ENCODE results near the gene VPS36. TPM values are rescaled to one million over a fixed set of nuclear protein-coding genes. Genes with fewer than 3 reads are reported as not detected.

Gene VPS36
- total RNA-seq, 1 donor from 2014 or later: 45.4 TPM

DNA sequence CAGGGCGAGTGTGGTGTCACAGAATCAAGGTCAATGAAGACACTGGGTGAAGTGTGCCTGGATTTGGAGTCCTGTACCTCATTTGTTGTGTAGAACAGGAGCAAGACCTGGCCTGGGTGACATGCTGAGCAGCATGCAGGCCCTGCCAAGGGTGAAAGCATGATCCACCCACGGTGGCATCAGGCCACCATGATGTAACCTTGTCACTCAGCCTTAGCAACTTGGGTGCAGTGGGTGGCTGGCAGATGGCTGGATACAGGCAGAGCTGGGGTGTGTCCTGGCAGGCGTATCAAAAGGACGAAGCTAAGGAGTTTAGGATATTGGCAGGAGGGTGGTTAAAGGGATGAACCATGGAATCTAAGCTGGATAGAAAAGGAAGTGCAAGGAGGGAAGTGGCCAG, 54.7 kb downstream of the VPS36 start:
- Histone ChIP-seq H3K9me3 (no peaks in the 10 kb centered on the region), H3K4me1 (no peaks in the 10 kb centered on the region), H3K36me3 (no peaks in the 10 kb centered on the region), H3K27me3 (no peaks in the 10 kb centered on the region), H3K27ac (no peak overlapping the region), H3K4me3 (no peak overlapping the region)
- no peak for TF ChIP-seq CTCF (IDR thresholded peaks at IDR 0.05)
- intact Hi-C loops (cut with DNase I): no loop called here
- peak; percentile 59 for ATAC-seq
- DNase-seq: no peak

DNA sequence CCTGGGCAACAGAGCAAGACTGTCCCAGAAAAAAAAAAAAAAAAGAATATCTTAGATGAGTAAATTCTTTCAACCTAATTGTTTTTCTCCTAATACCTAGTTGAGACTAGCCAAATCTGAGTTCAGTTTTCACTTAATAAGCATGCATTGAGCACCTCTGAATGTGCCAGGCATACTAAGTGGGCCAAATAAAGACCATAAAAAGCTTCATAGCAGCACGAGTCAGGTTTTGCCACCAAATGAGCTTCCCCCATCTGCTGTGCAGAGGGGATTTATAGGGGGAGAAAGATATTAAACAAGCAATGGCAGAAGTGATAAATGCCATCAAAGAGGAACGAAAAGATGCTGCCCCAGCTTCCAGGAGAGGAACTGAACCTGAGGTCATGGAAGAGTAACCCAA, 55.8 kb downstream of the VPS36 start:
- no peaks in the 10 kb centered on the region for H3K4me1 ChIP-seq
- intact Hi-C loops (cut with DNase I): no loop called here
- H3K27ac ChIP-seq: no peak overlapping the region
- DNase-seq (no peak), ATAC-seq (no peak)
- H3K27me3 ChIP-seq: no peaks in the 10 kb centered on the region
- no peak overlapping the region for H3K4me3 ChIP-seq
- no peaks in the 10 kb centered on the region for H3K9me3 ChIP-seq
- no peak for TF ChIP-seq CTCF (IDR thresholded peaks at IDR 0.05)
- no peaks in the 10 kb centered on the region for H3K36me3 ChIP-seq

DNA sequence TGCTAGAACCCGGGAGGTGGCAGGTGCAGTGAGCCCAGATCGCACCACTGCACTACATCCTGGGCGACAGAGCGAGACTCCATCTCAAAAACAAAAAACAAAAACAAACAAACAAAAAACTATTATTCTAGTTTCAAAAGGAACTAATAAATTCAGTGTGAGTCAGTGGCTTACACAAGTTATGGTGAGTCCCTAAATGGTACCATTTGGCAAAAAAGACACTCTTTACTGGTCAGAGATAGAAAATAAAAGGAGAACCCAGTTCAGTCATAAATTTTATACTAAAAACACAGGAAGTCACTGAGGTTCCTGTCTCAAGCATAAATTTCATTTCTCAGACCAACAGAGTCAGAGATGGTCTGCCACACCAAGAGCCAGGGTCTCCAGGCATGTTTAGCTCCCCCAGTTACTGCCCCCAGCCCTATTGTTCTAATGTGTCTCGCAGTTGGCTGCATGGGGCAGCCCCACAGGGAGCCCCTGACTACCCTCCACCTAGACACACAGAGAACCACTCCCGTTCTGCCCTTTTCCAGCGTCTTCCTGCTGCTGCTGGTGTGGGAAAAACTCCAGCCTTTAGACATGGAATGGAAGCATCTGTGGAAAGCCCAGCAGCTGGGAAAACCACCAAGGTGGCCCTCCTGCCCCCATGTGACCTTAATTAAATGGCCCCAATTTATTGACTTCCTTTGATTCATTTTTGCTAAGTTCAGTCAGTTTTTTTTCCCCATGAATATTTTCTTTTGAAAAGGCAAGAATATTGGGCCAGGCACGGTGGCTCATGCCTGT, 56.7 kb downstream of the VPS36 start:
- ATAC-seq: no peak

DNA sequence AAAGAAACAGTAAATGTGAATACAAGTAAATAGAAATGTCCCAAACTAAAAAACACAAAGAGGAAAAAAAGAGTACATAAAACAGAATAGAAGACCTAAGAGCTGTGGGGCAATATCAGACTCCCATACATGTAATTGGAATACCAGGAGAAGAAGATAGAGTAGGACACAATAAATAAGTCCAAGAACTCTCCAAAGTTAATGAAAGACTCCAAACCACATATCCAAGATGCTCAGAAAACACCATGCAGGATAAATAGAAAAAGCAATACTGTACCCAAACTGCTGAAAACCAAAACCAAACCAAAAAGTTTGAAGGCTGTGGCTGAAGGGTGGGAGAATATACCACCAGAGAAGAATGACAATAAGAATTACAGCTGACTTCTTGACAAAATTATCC, 62.7 kb downstream of the VPS36 start:
- Histone ChIP-seq H3K9me3 (no peaks in the 10 kb centered on the region), H3K27me3 (no peaks in the 10 kb centered on the region), H3K4me3 (no peak overlapping the region), H3K27ac (no peak overlapping the region), H3K36me3 (no peaks in the 10 kb centered on the region), H3K4me1 (no peaks in the 10 kb centered on the region)
- no peak for DNase-seq
- intact Hi-C loops (cut with DNase I): no loop called here
- ATAC-seq: no peak
- no peak for TF ChIP-seq CTCF (IDR thresholded peaks at IDR 0.05)

More for the DNA sequence above, 56.7 kb downstream of the VPS36 start:
- H3K4me3 ChIP-seq: no peak overlapping the region
- intact Hi-C loops (cut with DNase I): no loop called here
- no peaks in the 10 kb centered on the region for H3K9me3 ChIP-seq
- H3K4me1 ChIP-seq: no peaks in the 10 kb centered on the region
- no peak overlapping the region for H3K27ac ChIP-seq
- H3K36me3 ChIP-seq: no peaks in the 10 kb centered on the region
- H3K27me3 ChIP-seq: no peaks in the 10 kb centered on the region
- TF ChIP-seq CTCF (IDR thresholded peaks at IDR 0.05): no peak
- no peak for DNase-seq

DNA sequence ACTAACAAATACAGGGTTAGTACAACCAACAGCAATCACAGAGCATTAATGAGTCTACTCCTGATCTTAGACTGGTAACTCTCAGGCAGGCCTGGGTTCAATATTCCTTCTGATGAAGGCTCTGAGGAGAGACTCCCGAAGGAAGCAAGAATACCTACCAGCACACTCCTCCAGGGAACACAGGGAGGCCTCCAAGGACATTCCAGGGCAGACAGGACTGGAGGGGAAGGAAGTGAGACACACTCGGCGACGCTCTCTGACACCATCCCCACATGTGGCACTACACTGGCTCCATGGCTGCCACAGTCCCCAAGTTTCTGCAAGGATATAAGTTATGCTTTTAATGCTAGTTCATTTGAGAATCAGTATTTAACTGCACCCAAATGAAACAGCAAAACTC, 64.6 kb downstream of the VPS36 start:
- no peaks in the 10 kb centered on the region for H3K36me3 ChIP-seq
- no peaks in the 10 kb centered on the region for H3K4me1 ChIP-seq
- no peak overlapping the region for H3K27ac ChIP-seq
- H3K27me3 ChIP-seq: no peaks in the 10 kb centered on the region
- intact Hi-C loops (cut with DNase I): no loop called here
- ATAC-seq (peak; percentile 16), DNase-seq (no peak)
- TF ChIP-seq CTCF (IDR thresholded peaks at IDR 0.05): no peak
- H3K9me3 ChIP-seq: no peaks in the 10 kb centered on the region
- no peak overlapping the region for H3K4me3 ChIP-seq

Data from upper lobe of right lung (tissue), 1 donor.